GM19351 (cell line): ENCODE measurements around the gene DLX3.

Experiments used
- ATAC-seq: cut with Tn5 transposase; IDR thresholded peaks from one replicate; pipeline ENCODE4 v1.9.1; 2021; ENCODE audit warnings: mild to moderate bottlenecking, moderate library complexity; ENCODE audit not compliant: unreplicated experiment

The DLX3 gene

GRCh38 chr17:49959183-49959935 lies 35.7 kb downstream of the DLX3 start:
- no peak for ATAC-seq

- ATAC-seq = no peak
These were observed 36.3 kb downstream of the DLX3 start for GRCh38 chr17:49958723-49959122.

- ATAC-seq = no peak
These were observed 37.7 kb downstream of the DLX3 start for GRCh38 chr17:49957350-49957749.

GRCh38 chr17:49956780-49957179 lies 38.2 kb downstream of the DLX3 start:
- no peak for ATAC-seq

GRCh38 chr17:49955157-49955556 lies 39.9 kb downstream of the DLX3 start:
- no peak for ATAC-seq

GRCh38 chr17:49952912-49953497 lies 42.0 kb downstream of the DLX3 start:
- ATAC-seq = no peak

GRCh38 chr17:49952209-49952911 lies 42.7 kb downstream of the DLX3 start:
- no peak for ATAC-seq

- no peak for ATAC-seq
These were observed 43.5 kb downstream of the DLX3 start for GRCh38 chr17:49951362-49952082.

- no peak for ATAC-seq
These were observed 45.4 kb downstream of the DLX3 start for GRCh38 chr17:49949634-49950033.

GRCh38 chr17:49946964-49947584 lies 48.0 kb downstream of the DLX3 start:
- ATAC-seq = no peak

- ATAC-seq = no peak
These were observed 48.8 kb downstream of the DLX3 start for GRCh38 chr17:49946208-49946607.

GRCh38 chr17:49944273-49944870 lies 50.7 kb downstream of the DLX3 start:
- no peak for ATAC-seq

- ATAC-seq = no peak
These were observed 52.1 kb downstream of the DLX3 start for GRCh38 chr17:49942947-49943346.

- no peak for ATAC-seq
These were observed 53.6 kb downstream of the DLX3 start for GRCh38 chr17:49941427-49941826.
